HepG2 (cell line): ENCODE measurements around the gene TMTC2. TPM values are rescaled to one million over a fixed set of nuclear protein-coding genes. Genes with fewer than 3 reads are reported as not detected.

Source experiments
- ATAC-seq: fragments of 200-7000 bp; cut with Tn5 transposase; 3 replicates; pipeline ENCODE4 v1.9.1; 2020; ENCODE audit warnings: mild to moderate bottlenecking, moderate library complexity
- BruUV-seq: library from RNA; stranded (reverse); fragments of 400-500 nt; replicated peaks from 2 replicates; lab custom pipeline; 2021; lab: Mats Ljungman, UMichigan
- CTCF ChIA-PET: fragments of 300-600 bp; formaldehyde crosslinking; extraction: SDS; loops from one replicate; lab custom pipeline; 2021; ENCODE audit warnings: low total read pairs, inconsistent platforms, low intra/inter-chr PET ratio; lab: Yijun Ruan, JAX
- POLR2A ChIA-PET: fragments of 350-600 bp; sonication (Branson Sonifier 250); formaldehyde crosslinking; loops from one replicate; lab custom pipeline; 2020; ENCODE audit warnings: antibody characterized with exemption, inconsistent platforms; lab: Yijun Ruan, JAX
- DNase-seq: peaks from one replicate; pipeline ENCODE4 v3.0.0-alpha.2; 2015; ENCODE audit warnings: low spot score
- FAIRE-seq: peaks from 3 replicates; lab custom pipeline; 2011; peaks lifted over from hg19 to GRCh38; lab: Jason Lieb, UNC
- H2AFZ ChIP-seq: one replicate; pipeline ENCODE4 v1.6.1; 2011; ENCODE audit warnings: low read length, inconsistent platforms
- H3K27ac ChIP-seq: fragments of 300-600 bp; 3 replicates; pipeline ENCODE4 v1.8.0; 2011; ENCODE audit warnings: mixed run types, mild to moderate bottlenecking, mixed read lengths, low read length, inconsistent platforms; ENCODE audit not compliant: insufficient read depth; ENCODE audit errors: extremely low read length
- H3K27me3 ChIP-seq, 2 experiments: fragments of 200-600 bp in 1 of 2; 2 replicates in 1 of 2; 3 replicates in 1 of 2; pipeline versions ENCODE4 v1.6.0 to v1.8.0; 2011; ENCODE audit warnings: low read length in 2 of 2, mild to moderate bottlenecking in 2 of 2, moderate library complexity in 2 of 2, inconsistent platforms in 1 of 2; ENCODE audit not compliant: insufficient read depth in 2 of 2, control insufficient read depth in 1 of 2
- H3K36me3 ChIP-seq, 2 experiments: fragments of 200-600 bp in 1 of 2; replicated peaks in 1 of 2; 2 replicates in 1 of 2; 3 replicates in 1 of 2; pipeline versions ENCODE4 v1.5.1 to v1.8.0; 2011; ENCODE audit warnings: low read length in 2 of 2, inconsistent platforms in 1 of 2; ENCODE audit not compliant: insufficient read depth in 2 of 2, control insufficient read depth in 1 of 2
- H3K4me1 ChIP-seq: 2 replicates; pipeline ENCODE4 v1.5.1; 2012; ENCODE audit warnings: low read length, inconsistent platforms; ENCODE audit not compliant: insufficient read depth
- H3K4me2 ChIP-seq: 2 replicates; pipeline ENCODE4 v1.6.0; 2011; ENCODE audit warnings: low read depth, low read length, inconsistent platforms
- H3K4me3 ChIP-seq, 3 experiments: fragments of 200-600 bp in 1 of 3; sonication (generic), shearing (Covaris generic) in 1 of 3; replicated peaks in 1 of 3; 2 replicates each; pipeline ENCODE4 v1.5.1; 2011 to 2016; ENCODE audit warnings: low read length in 3 of 3, inconsistent platforms in 2 of 3, low read depth in 2 of 3, mild to moderate bottlenecking in 2 of 3, control low read depth in 1 of 3, mixed read lengths in 1 of 3; ENCODE audit not compliant: insufficient read depth in 1 of 3
- H3K79me2 ChIP-seq: one replicate; pipeline ENCODE4 v1.6.1; 2011; ENCODE audit warnings: low read length, inconsistent platforms; ENCODE audit not compliant: insufficient read depth
- H3K9ac ChIP-seq: 2 replicates; pipeline ENCODE4 v1.6.0; 2011; ENCODE audit warnings: mild to moderate bottlenecking, low read depth, low read length, inconsistent platforms; ENCODE audit not compliant: insufficient read depth
- H3K9me3 ChIP-seq: 2 replicates; pipeline ENCODE4 v1.5.1; 2012; ENCODE audit warnings: mild to moderate bottlenecking, low read length
- H4K20me1 ChIP-seq: 2 replicates; pipeline ENCODE4 v1.6.0; 2011; ENCODE audit warnings: inconsistent platforms, mild to moderate bottlenecking, low read length, moderate library complexity; ENCODE audit not compliant: insufficient read depth
- ELF4 ChIP-seq: sonication (generic); formaldehyde crosslinking; IDR thresholded peaks from 2 replicates; pipeline ENCODE4 v1.5.0; 2020; ENCODE audit warnings: missing genetic modification reagents, mild to moderate bottlenecking, moderate library complexity, borderline replicate concordance
- TAF1 ChIP-seq: sonication (generic); formaldehyde crosslinking; IDR thresholded peaks from 2 replicates; pipeline ENCODE4 v1.4.0; 2020; ENCODE audit warnings: missing genetic modification reagents
- ZBTB7B ChIP-seq: sonication (generic); formaldehyde crosslinking; IDR thresholded peaks from 2 replicates; pipeline ENCODE4 v1.4.0; 2020; ENCODE audit warnings: missing genetic modification reagents
- WGBS: methylation state at CpG from one replicate; pipeline ENCODE4 v1.1.6; 2017; ENCODE audit warnings: low lambda C conversion rate; 5-methylcytosine and 5-hydroxymethylcytosine counted together
- in situ Hi-C: cut with HindIII; loops from 2 replicates; pipeline ENCODE4 v1.10.0; 2017; ENCODE audit warnings: low pct_unique_long_range_greater_than_20kb; ENCODE audit not compliant: extremely low pct_ligation_motif_present
- intact Hi-C: fragments of 100-400 bp; cut with micrococcal nuclease; formaldehyde crosslinking; loops from one replicate; pipeline ENCODE4 v1.10.0; 2022; ENCODE audit not compliant: unreplicated experiment
- polyA plus RNA-seq, 8 experiments: library from polyadenylated mRNA; depleted of rRNA in 3 of 8; stranded (reverse) in 7 of 8; unstranded in 1 of 8; fragments of >200 nt; fragmentation: Illumina TruSeq in 4 of 8; extraction: Trizol in 4 of 8; gene quantifications; 2 replicates each; pipeline versions ENCODE4 v1.2.1 to v1.2.3, GENCODE V29; 2011 to 2016; ENCODE audit warnings: low read depth in 4 of 8, missing spikeins in 1 of 8, mixed read lengths in 1 of 8; ENCODE audit not compliant: insufficient read depth in 1 of 8
- total RNA-seq, 5 experiments: library from RNA; depleted of rRNA; stranded (reverse); fragments of >200 nt; fragmentation: Illumina TruSeq; extraction: Trizol; gene quantifications; 2 replicates each; pipeline ENCODE4 v1.2.3, GENCODE V29; 2016; ENCODE audit warnings: low read depth in 1 of 5

TMTC2 gene
- total and polyA plus RNA-seq, 2 of the 13 experiments (the other 11 are each of a cell fraction or from before 2014, with no cell fraction given): 0.55 to 0.63 TPM

DNA sequence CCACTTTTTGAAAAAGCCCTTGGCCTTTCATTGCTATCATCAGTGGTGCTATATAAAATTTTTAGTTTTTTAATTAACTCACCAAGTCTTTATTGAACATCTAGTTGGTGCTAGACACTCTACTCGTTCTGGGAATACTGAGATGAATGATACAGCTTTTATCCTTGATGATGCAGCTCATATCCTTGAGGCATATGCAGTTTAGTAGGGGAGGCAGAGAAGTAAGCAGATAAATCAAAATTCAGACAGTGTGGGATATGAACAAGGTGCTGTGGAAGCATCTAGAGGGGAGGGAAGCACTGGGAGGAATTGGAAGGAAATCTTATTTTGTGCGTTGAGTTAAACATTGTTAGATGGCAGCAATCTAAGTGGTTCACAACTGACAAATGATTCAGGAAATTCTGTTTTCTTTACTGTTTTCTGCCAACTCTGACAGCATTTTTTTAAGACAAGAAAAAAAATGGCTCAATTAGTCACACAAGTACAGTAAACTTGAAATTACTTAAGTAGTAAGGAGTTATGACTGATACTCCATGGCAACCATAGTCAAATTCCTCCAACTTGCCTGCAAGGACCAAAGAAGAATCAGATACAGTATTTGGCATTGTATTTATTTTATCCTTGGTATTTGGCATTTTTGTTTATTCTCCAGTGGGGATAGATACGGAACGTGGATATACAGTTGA is 119.2 kb downstream of the TMTC2 start:
- no peak for ATAC-seq
- intact Hi-C loops: no loop called here
- CTCF ChIA-PET: no interaction called here

DNA sequence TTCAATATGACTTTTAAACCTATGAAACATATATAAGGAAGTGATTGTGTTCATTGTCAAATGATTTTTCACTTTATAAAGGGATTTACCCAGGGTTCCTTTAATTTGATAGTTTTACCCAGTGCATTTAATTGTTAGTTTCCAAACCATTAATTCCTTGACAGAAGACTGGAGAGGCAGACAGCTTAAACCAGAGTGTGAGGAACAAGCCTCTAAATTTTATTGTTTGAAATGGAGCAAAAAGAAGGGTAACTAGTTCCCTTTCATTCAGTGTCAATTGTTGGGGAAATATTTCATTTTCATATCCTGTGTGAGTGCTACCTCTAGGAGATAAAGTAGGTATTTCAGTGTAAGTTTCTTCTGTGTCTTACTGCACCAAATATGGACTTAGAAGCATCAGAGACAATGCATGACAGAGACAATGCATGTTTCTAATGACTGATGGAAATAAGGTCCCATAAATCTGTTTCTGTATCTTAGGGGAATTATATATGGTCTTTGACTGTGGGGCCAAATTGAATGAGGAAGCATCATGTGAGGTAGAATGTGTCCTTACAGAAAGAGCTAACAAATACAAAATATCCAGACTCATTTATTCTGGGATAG is 120.5 kb downstream of the TMTC2 start:
- in situ Hi-C loops: no loop called here
- H2AFZ ChIP-seq: no peak overlapping the region
- BruUV-seq: no TSS peak

More for the DNA sequence above, 119.2 kb downstream of the TMTC2 start:
- no peak for TF ChIP-seq ELF4
- Histone ChIP-seq H4K20me1 (no peaks in the 10 kb centered on the region), H3K27me3 (no peaks in the 10 kb centered on the region), H3K9ac (no peak overlapping the region), H3K4me2 (no peak overlapping the region), H3K36me3 (no peaks in the 10 kb centered on the region), H3K4me3 (no peak overlapping the region), H2AFZ (no peak overlapping the region), H3K4me1 (no peaks in the 10 kb centered on the region), H3K79me2 (no peaks in the 10 kb centered on the region), H3K9me3 (no peaks in the 10 kb centered on the region), H3K27ac (no peak overlapping the region)
- no TSS peak for BruUV-seq
- FAIRE-seq (no peak), DNase-seq (no peak)
- WGBS: 25% methylated on average over 4 of the region's 4 CpGs
- POLR2A ChIA-PET: no interaction called here
- in situ Hi-C loops: no loop called here

More for the DNA sequence above, 120.5 kb downstream of the TMTC2 start:
- Histone ChIP-seq H3K79me2 (no peaks in the 10 kb centered on the region), H3K9me3 (no peaks in the 10 kb centered on the region), H3K4me3 (no peak overlapping the region), H3K4me2 (no peak overlapping the region), H3K27me3 (no peaks in the 10 kb centered on the region), H3K36me3 (no peaks in the 10 kb centered on the region), H3K9ac (no peak overlapping the region), H3K4me1 (no peaks in the 10 kb centered on the region), H3K27ac (no peak overlapping the region), H4K20me1 (no peaks in the 10 kb centered on the region)
- DNase-seq (no peak), FAIRE-seq (no peak), ATAC-seq (no peak)
- POLR2A ChIA-PET: no interaction called here
- intact Hi-C loops: no loop called here
- no peak for TF ChIP-seq TAF1 (CRISPR knock-in tag)
- no peak for TF ChIP-seq ZBTB7B (CRISPR knock-in tag)
- CTCF ChIA-PET: no interaction called here
